Immature natural killer cell (primary cell): Measurements from ENCODE around the gene TMEM45B. TPM values are rescaled to one million over a fixed set of nuclear protein-coding genes. Genes with fewer than 3 reads are reported as not detected.
"Not testable (repeated sequence)": the region's sequence is repeated elsewhere in the genome, so short reads cannot be mapped to it uniquely, and the experiment has no call there.

ENCODE experiments used
- DNase-seq, 3 donors: peaks; one replicate each; pipeline ENCODE4 v3.0.0; 2022; ENCODE audit warnings: mixed read lengths in 1 of 3
- H3K27ac Mint-ChIP-seq, 6 donors: one replicate each; pipeline ENCODE4 v1.8.0; 2020; ENCODE audit warnings: mixed read lengths in 6 of 6, mild to moderate bottlenecking in 5 of 6, inconsistent platforms in 4 of 6, moderate library complexity in 3 of 6
- H3K27me3 Mint-ChIP-seq, 3 donors: one replicate each; pipeline ENCODE4 v1.8.0; 2020 to 2021; ENCODE audit warnings: low read depth in 3 of 3, mild to moderate bottlenecking in 3 of 3, mixed read lengths in 3 of 3, moderate library complexity in 3 of 3, inconsistent platforms in 1 of 3
- H3K36me3 Mint-ChIP-seq, 3 donors: one replicate each; pipeline ENCODE4 v1.8.0; 2020; ENCODE audit warnings: mixed read lengths in 3 of 3, inconsistent platforms in 2 of 3, mild to moderate bottlenecking in 2 of 3
- H3K4me1 Mint-ChIP-seq, 2 donors: one replicate each; pipeline ENCODE4 v1.8.0; 2020; ENCODE audit warnings: inconsistent platforms in 2 of 2, mild to moderate bottlenecking in 2 of 2, mixed read lengths in 2 of 2, moderate library complexity in 1 of 2
- H3K4me3 Mint-ChIP-seq, 5 donors: one replicate each; pipeline ENCODE4 v1.8.0; 2020; ENCODE audit warnings: mild to moderate bottlenecking in 5 of 5, mixed read lengths in 5 of 5, inconsistent platforms in 3 of 5, moderate library complexity in 3 of 5
- H3K9me3 Mint-ChIP-seq, 6 donors: one replicate each; pipeline ENCODE4 v1.8.0; 2020; ENCODE audit warnings: mild to moderate bottlenecking in 6 of 6, mixed read lengths in 6 of 6, inconsistent platforms in 4 of 6, moderate library complexity in 3 of 6
- polyA plus RNA-seq, 3 donors: library from polyadenylated mRNA; unstranded; fragments of 300-500 nt; fragmentation: Illumina TruSeq; gene quantifications; one replicate each; pipeline ENCODE4 v1.2.3, GENCODE V29; 2021

Gene TMEM45B
- polyA plus RNA-seq, 3 donors from 2014 or later = 0.10 TPM; not detected in 2

GRCh38 chr11:129846508-129847335 is 31.1 kb downstream of the TMEM45B start:
- Mint-ChIP-seq H3K27me3 (peaks cover 2 to 5% (median 2%) of the 10 kb centered on the region in 3 donors), H3K4me1 (peaks cover 11 to 23% of the 10 kb centered on the region in 2 donors), H3K9me3 (no peaks in the 10 kb centered on the region), H3K36me3 (no peaks in the 10 kb centered on the region), H3K4me3 (peak overlapping the region in 3 of 5 donors; percentile 27 to 50 (median 40)), H3K27ac (peak overlapping the region in 4 of 6 donors; percentile 14 to 61 (median 20))
- DNase-seq = peak in 2 of 3 donors; percentile 21 to 23

GRCh38 chr11:129847361-129847760 is 31.7 kb downstream of the TMEM45B start:
- H3K4me1 Mint-ChIP-seq = peaks cover 7 to 17% of the 10 kb centered on the region in 2 donors
- H3K9me3 Mint-ChIP-seq, H3K27me3 Mint-ChIP-seq, DNase-seq, H3K36me3 Mint-ChIP-seq, H3K4me3 Mint-ChIP-seq: not testable (repeated sequence)
- peak overlapping the region in 1 of 6 donors; percentile 61 for H3K27ac Mint-ChIP-seq

DNA sequence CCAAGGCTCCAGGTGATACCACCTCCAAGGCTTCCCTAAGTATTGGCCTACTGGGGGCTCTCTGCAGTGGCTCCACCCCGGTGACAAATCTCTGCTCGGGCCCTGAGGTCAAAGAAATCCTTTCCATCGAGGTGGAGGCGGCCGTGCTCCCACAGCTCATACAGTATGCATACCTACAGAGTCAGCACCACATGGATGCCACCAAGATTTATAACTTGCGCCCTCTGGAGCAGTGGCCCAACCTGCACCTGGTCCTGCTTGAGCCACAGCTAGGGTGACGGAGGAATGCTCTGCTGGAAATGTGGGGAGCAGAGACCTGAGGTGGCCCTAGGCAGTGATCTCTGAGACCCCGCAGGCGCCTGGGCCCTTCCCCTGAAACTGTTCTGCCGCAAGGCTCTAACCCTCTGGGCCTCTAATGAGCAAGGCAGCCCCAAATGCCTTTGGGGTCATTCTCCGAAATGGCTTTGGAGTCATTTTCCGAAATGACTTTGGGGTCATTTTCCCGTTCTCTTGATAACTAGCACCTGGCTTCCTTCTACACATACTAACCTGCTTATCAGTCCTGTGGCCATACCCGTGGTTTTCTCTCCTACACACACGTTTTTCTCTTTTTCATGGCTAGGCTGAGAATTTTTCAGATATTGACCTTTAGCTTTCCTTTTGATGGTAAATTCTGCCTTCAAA is 33.9 kb downstream of the TMEM45B start:
- H3K4me1 Mint-ChIP-seq = peaks cover 7 to 24% of the 10 kb centered on the region in 2 donors
- H3K27ac Mint-ChIP-seq = no peak overlapping the region
- H3K27me3 Mint-ChIP-seq = peaks cover 2 to 4% (median 2%) of the 10 kb centered on the region in 3 donors
- no peaks in the 10 kb centered on the region for H3K9me3 Mint-ChIP-seq
- H3K36me3 Mint-ChIP-seq = no peaks in the 10 kb centered on the region
- no peak for DNase-seq
- H3K4me3 Mint-ChIP-seq = no peak overlapping the region

- peaks cover 0 to 4% (median 2%) of the 10 kb centered on the region in 3 donors for H3K27me3 Mint-ChIP-seq
- H3K27ac Mint-ChIP-seq = peak overlapping the region in 1 of 6 donors; percentile 19
- no peak overlapping the region for H3K4me3 Mint-ChIP-seq
- no peaks in the 10 kb centered on the region for H3K9me3 Mint-ChIP-seq
- H3K4me1 Mint-ChIP-seq = peaks cover 0 to 8% of the 10 kb centered on the region in 2 donors
- no peak for DNase-seq
- no peaks in the 10 kb centered on the region for H3K36me3 Mint-ChIP-seq
Measured at GRCh38 chr11:129852125-129852740, 36.6 kb downstream of the TMEM45B start.

DNA sequence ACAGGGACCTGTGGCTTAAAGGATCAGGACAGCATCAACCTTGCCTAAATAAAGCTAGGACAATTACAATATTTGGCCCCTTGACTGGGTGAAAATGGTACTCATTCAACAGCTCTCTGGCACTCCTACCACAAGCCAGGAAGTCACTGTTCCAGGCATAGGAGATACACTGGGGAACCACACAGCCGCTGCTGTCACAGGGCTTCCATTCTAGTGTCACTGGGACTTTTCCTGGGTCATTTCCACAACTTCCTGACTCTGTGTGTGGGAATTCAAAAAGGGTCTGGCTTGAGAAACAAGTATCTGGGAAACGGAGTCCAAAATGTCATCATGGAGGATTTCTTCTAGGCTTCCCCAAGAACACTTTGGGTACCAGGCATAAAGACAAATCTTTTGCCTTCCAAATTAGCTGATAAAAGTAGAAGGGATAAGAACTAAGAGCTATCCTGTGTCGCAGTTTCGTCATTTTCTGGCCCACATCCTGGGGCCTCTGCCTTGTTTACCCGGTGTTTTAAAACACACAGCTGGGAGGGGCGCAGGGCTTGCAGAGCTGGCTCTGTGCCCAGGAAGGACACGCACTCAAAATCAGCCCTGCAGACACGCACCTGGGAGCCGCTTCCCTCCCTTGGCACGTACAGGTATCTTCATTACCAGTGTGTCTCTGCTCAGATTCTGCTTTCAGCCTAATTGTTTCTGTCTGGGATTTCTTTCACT is 38.0 kb downstream of the TMEM45B start:
- H3K4me3 Mint-ChIP-seq = no peak overlapping the region
- H3K27ac Mint-ChIP-seq = no peak overlapping the region

GRCh38 chr11:129854232-129854805 is 38.7 kb downstream of the TMEM45B start:
- H3K36me3 Mint-ChIP-seq = no peaks in the 10 kb centered on the region
- DNase-seq = no peak
- H3K4me3 Mint-ChIP-seq = no peak overlapping the region
- no peaks in the 10 kb centered on the region for H3K9me3 Mint-ChIP-seq
- peaks cover 0 to 8% of the 10 kb centered on the region in 2 donors for H3K4me1 Mint-ChIP-seq
- no peak overlapping the region for H3K27ac Mint-ChIP-seq
- peaks cover 0 to 4% (median 0%) of the 10 kb centered on the region in 3 donors for H3K27me3 Mint-ChIP-seq

More for the DNA sequence above, 38.0 kb downstream of the TMEM45B start:
- Mint-ChIP-seq H3K9me3 (no peaks in the 10 kb centered on the region), H3K27me3 (peaks cover 0 to 4% (median 0%) of the 10 kb centered on the region in 3 donors), H3K4me1 (peaks cover 0 to 8% of the 10 kb centered on the region in 2 donors), H3K36me3 (no peaks in the 10 kb centered on the region)
- DNase-seq = no peak

DNA sequence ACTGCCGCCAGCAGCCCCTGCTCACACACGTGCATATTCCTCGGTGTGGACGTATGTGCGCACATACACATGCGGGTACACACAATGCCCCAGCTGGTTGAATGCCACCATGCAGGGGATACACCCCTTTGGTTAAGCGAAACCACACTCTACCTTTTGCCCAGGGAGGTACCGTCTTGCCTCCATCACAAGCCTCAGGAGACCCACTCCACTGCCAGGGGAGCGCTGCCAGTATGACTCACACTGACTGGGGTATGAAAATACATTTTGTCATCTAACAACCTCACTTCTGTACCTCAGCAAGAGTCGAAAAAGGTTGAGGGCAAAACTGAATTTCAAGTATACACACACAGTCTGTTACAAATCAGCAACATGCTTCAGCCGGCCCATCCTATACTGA is 39.4 kb downstream of the TMEM45B start:
- no peak for DNase-seq
- Mint-ChIP-seq H3K36me3 (peaks cover 3 to 4% (median 4%) of the 10 kb centered on the region in 3 donors), H3K27ac (no peak overlapping the region), H3K9me3 (no peaks in the 10 kb centered on the region), H3K27me3 (peaks cover 0 to 4% (median 0%) of the 10 kb centered on the region in 3 donors), H3K4me1 (peaks cover 0 to 8% of the 10 kb centered on the region in 2 donors), H3K4me3 (no peak overlapping the region)

DNA sequence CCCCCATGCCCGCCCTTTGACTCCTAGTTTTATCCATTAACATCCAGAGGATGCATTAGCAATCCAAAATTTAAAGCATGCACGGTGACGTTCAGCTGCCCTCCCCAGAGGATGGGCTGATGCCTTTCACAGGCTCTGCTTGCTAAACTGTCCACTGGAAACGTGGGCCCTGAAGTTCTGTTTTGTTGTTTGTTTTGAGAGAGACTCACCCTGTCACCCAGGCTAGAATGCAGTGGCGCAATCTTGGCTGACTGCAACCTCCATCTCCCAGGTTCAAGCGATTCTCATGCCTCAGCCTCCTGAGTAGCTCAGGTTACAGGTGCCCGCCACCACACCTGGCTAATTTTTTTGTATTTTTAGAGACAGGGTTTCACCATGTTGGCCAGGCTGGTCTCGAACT is 40.4 kb downstream of the TMEM45B start:
- H3K4me1 Mint-ChIP-seq = peaks cover 0 to 8% of the 10 kb centered on the region in 2 donors
- no peak overlapping the region for H3K27ac Mint-ChIP-seq

DNA sequence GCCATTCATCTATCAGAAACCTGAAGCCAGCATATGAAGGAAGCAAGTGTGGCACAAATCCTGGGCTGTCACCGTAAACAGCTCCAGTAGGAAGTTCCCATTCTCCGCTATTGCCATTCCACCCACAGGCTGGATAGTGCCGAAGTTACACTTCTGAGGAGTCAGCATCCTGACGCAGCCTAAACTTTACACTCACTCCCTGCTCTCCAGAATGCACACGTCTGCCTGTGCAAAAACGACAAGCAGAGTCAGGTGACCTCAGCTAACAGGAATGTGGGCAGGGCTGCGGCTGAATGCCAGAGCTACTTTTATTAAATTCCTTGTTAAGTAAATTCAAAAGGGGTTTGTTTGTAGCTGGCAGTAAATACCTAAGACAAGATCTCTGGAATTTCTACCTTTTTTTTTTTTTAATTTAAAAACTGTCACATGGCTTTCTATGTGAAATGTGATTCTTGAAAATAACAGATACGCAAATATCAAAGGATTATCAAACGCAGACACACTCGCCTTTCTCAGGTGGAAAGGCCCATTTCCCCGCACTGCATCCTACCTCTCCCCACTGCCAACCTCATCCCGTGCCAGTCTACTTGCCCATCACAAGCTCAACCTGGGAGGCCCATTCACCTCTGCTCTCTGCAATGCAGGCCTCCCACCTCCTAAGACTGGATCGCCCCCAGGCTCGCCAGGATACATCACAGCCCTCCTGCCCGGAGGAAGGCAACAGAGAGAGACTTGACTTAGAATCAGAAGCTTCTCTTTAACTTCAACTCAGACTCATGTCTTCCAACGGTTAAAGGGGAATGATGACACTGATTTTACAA is 46.3 kb downstream of the TMEM45B start:
- DNase-seq = no peak
- H3K27me3 Mint-ChIP-seq = peaks cover 0 to 3% (median 0%) of the 10 kb centered on the region in 3 donors
- H3K9me3 Mint-ChIP-seq = no peaks in the 10 kb centered on the region
- no peaks in the 10 kb centered on the region for H3K4me1 Mint-ChIP-seq
- H3K27ac Mint-ChIP-seq = peak overlapping the region in 2 of 6 donors; percentile 22 to 50
- H3K36me3 Mint-ChIP-seq = peaks cover 18 to 46% (median 24%) of the 10 kb centered on the region in 3 donors
- H3K4me3 Mint-ChIP-seq = no peak overlapping the region

More for the DNA sequence above, 40.4 kb downstream of the TMEM45B start:
- H3K4me3 Mint-ChIP-seq = no peak overlapping the region
- H3K27me3 Mint-ChIP-seq = peaks cover 0 to 4% (median 0%) of the 10 kb centered on the region in 3 donors
- H3K9me3 Mint-ChIP-seq = no peaks in the 10 kb centered on the region
- DNase-seq = no peak
- peaks cover 3 to 4% (median 4%) of the 10 kb centered on the region in 3 donors for H3K36me3 Mint-ChIP-seq

- Mint-ChIP-seq H3K4me1 (no peaks in the 10 kb centered on the region), H3K9me3 (no peaks in the 10 kb centered on the region), H3K4me3 (no peak overlapping the region), H3K27ac (no peak overlapping the region), H3K27me3 (peaks cover 0 to 3% (median 0%) of the 10 kb centered on the region in 3 donors), H3K36me3 (peaks cover 30 to 65% (median 36%) of the 10 kb centered on the region in 3 donors)
- no peak for DNase-seq
Measured at GRCh38 chr11:129864811-129865210, 49.2 kb downstream of the TMEM45B start.

DNA sequence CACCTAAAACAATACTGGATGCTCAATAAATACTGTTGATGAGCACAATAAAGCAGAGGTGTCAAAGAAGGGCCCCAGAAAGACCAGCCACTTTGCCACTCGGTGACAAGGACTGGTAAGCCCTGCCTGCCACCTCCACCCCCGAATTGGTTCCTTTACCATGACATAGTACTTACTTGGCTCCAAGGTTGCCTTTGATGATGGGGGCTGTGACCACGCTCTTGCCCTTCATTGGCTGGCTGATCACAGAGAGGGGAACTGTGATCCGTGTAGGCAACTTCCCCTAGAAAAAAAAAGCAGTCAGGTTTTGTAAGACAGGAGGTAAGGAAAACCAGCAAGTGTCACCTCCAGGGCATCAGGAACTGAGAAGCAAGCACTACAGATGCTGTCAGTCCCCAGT is 50.1 kb downstream of the TMEM45B start:
- peaks cover 30 to 69% (median 36%) of the 10 kb centered on the region in 3 donors for H3K36me3 Mint-ChIP-seq
- no peaks in the 10 kb centered on the region for H3K9me3 Mint-ChIP-seq
- no peak for DNase-seq
- no peaks in the 10 kb centered on the region for H3K4me1 Mint-ChIP-seq
- no peak overlapping the region for H3K4me3 Mint-ChIP-seq
- no peak overlapping the region for H3K27ac Mint-ChIP-seq
- peaks cover 0 to 3% (median 0%) of the 10 kb centered on the region in 3 donors for H3K27me3 Mint-ChIP-seq

GRCh38 chr11:129866311-129866710 is 50.7 kb downstream of the TMEM45B start:
- Mint-ChIP-seq H3K4me3 (no peak overlapping the region), H3K27ac (no peak overlapping the region), H3K27me3 (peaks cover 0 to 3% (median 0%) of the 10 kb centered on the region in 3 donors), H3K36me3 (peaks cover 33 to 75% (median 42%) of the 10 kb centered on the region in 3 donors), H3K9me3 (no peaks in the 10 kb centered on the region), H3K4me1 (no peaks in the 10 kb centered on the region)
- DNase-seq = no peak
